ENCODE results near the gene WAPL.

- TF ChIP-seq EZH2 (IDR thresholded peaks at IDR 0.05; ENCODE audit: borderline replicate concordance, low read depth, low read length, poor library complexity, severe bottlenecking) = no peak
- no peak for TF ChIP-seq CTCF (conservative IDR thresholded peaks at IDR 0.05; ENCODE audit: low read depth, low read length)
Measured at GRCh38 chr10:86522510-86522855, 891 bp upstream of the WAPL start.
